B cell (primary cell): ENCODE results near the gene TMEM220. TPM values are rescaled to one million over a fixed set of nuclear protein-coding genes. Genes with fewer than 3 reads are reported as not detected.

Experiments
- ATAC-seq: fragments of 200-7000 bp; cut with Tn5 transposase; one replicate; pipeline ENCODE4 v1.10.0; 2021; ENCODE audit warnings: low read depth, mild to moderate bottlenecking, moderate number of reproducible peaks, moderate library complexity
- CTCF ChIA-PET: fragments of 350-600 bp; sonication (Branson Sonifier 250); formaldehyde crosslinking; loops from one replicate; lab custom pipeline; 2021; ENCODE audit warnings: antibody characterized with exemption, inconsistent platforms; lab: Charles Lee
- POLR2A ChIA-PET: fragments of 350-600 bp; sonication (Branson Sonifier 250); formaldehyde crosslinking; loops from one replicate; lab custom pipeline; 2021; ENCODE audit warnings: antibody characterized with exemption; lab: Charles Lee
- DNase-seq: peaks from one replicate; pipeline ENCODE4 v3.0.0; 2013
- H2AFZ ChIP-seq: 2 replicates; pipeline ENCODE4 v1.6.1; 2012; ENCODE audit warnings: mild to moderate bottlenecking, low read depth, low read length; ENCODE audit not compliant: insufficient read depth, poor library complexity, severe bottlenecking
- H3K27ac ChIP-seq, 2 donors: 1 replicate in 1 of 2; 2 replicates in 1 of 2; pipeline ENCODE4 v1.5.1; 2012 to 2013; ENCODE audit warnings: low read length in 2 of 2, mild to moderate bottlenecking in 2 of 2, moderate library complexity in 1 of 2
- H3K27me3 ChIP-seq, 4 experiments: fragments of 200-600 bp in 1 of 4; sonication (generic) in 1 of 4; replicated peaks in 1 of 4; 1 replicate in 2 of 4; 2 replicates in 2 of 4; pipeline versions ENCODE4 v1.6.1 to v1.7.0; 2013 to 2016; ENCODE audit warnings: low read length in 3 of 4, mild to moderate bottlenecking in 2 of 4, mixed read lengths in 1 of 4, moderate library complexity in 1 of 4; ENCODE audit not compliant: insufficient read depth in 4 of 4, control insufficient read depth in 3 of 4; ENCODE audit errors: control extremely low read depth in 1 of 4
- H3K36me3 ChIP-seq, 2 experiments: replicated peaks in 1 of 2; 1 replicate in 1 of 2; 2 replicates in 1 of 2; pipeline versions ENCODE4 v1.6.1 to v1.7.1; 2013; ENCODE audit warnings: low read length in 1 of 2; ENCODE audit not compliant: insufficient read depth in 2 of 2, control insufficient read depth in 1 of 2; ENCODE audit errors: control extremely low read depth in 1 of 2, extremely low read depth in 1 of 2
- H3K4me1 ChIP-seq, 2 donors: fragments of 200-600 bp in 1 of 2; sonication (generic) in 1 of 2; 1 replicate in 1 of 2; 2 replicates in 1 of 2; pipeline versions ENCODE4 v1.5.1 to v1.6.1; 2013 to 2017; ENCODE audit warnings: low read length in 2 of 2; ENCODE audit not compliant: control insufficient read depth in 2 of 2, insufficient read depth in 2 of 2
- H3K4me2 ChIP-seq: replicated peaks from 2 replicates; pipeline ENCODE3; 2012; ENCODE audit warnings: mild to moderate bottlenecking, low read depth, low read length; ENCODE audit not compliant: poor library complexity, severe bottlenecking
- H3K4me3 ChIP-seq, 5 experiments: fragments of 200-600 bp in 1 of 5; sonication (generic) in 1 of 5; 1 replicate in 3 of 5; 2 replicates in 2 of 5; pipeline versions ENCODE4 v1.5.1 to v1.7.0; 2011 to 2016; ENCODE audit warnings: low read length in 4 of 5, mild to moderate bottlenecking in 4 of 5, low read depth in 2 of 5, control low read depth in 1 of 5, moderate library complexity in 1 of 5; ENCODE audit not compliant: insufficient read depth in 1 of 5; ENCODE audit errors: control extremely low read depth in 1 of 5, extremely low read depth in 1 of 5
- H3K79me2 ChIP-seq: fragments of 200-600 bp; sonication (generic); one replicate; pipeline ENCODE4 v1.6.0; 2016; ENCODE audit warnings: low read length; ENCODE audit not compliant: control insufficient read depth, insufficient read depth
- H3K9ac ChIP-seq: fragments of 200-600 bp; sonication (generic); 2 replicates; pipeline ENCODE4 v1.6.1; 2017; ENCODE audit warnings: mild to moderate bottlenecking, low read length, moderate library complexity
- H3K9me3 ChIP-seq, 3 donors: one replicate each; pipeline versions ENCODE4 v1.6.1 to v1.7.1; 2013; ENCODE audit warnings: low read length in 2 of 3; ENCODE audit not compliant: control insufficient read depth in 2 of 3, insufficient read depth in 1 of 3; ENCODE audit errors: control extremely low read depth in 1 of 3
- H4K20me1 ChIP-seq: 2 replicates; pipeline ENCODE4 v1.6.0; 2012; ENCODE audit warnings: mild to moderate bottlenecking, low read length; ENCODE audit not compliant: insufficient read depth, control insufficient read depth, poor library complexity, severe bottlenecking
- H3K27ac Mint-ChIP-seq: one replicate; pipeline ENCODE4 v1.8.0; 2021; ENCODE audit warnings: mixed read lengths
- H3K27me3 Mint-ChIP-seq: one replicate; pipeline ENCODE4 v1.8.0; 2021; ENCODE audit warnings: mixed read lengths
- H3K4me1 Mint-ChIP-seq: one replicate; pipeline ENCODE4 v1.8.0; 2021; ENCODE audit warnings: mixed read lengths
- H3K4me3 Mint-ChIP-seq: one replicate; pipeline ENCODE4 v1.8.0; 2021; ENCODE audit warnings: mixed read lengths
- H3K9me3 Mint-ChIP-seq: one replicate; pipeline ENCODE4 v1.8.0; 2022; ENCODE audit warnings: mixed read lengths; ENCODE audit not compliant: insufficient read depth
- EZH2 ChIP-seq: IDR thresholded peaks from 2 replicates; pipeline ENCODE4 v1.6.1; 2012; ENCODE audit warnings: borderline replicate concordance, low read depth, mild to moderate bottlenecking, moderate library complexity, low read length; ENCODE audit not compliant: insufficient read depth, poor library complexity, severe bottlenecking
- WGBS: methylation state at CpG from one replicate; pipeline ENCODE4 v1.1.5; 2013; ENCODE audit warnings: missing lambda C conversion rate; ENCODE audit not compliant: insufficient coverage; 5-methylcytosine and 5-hydroxymethylcytosine counted together
- intact Hi-C: fragments of 100-400 bp; cut with micrococcal nuclease; formaldehyde crosslinking; loops from one replicate; pipeline ENCODE4 v1.10.0; 2022
- polyA plus RNA-seq: library from polyadenylated mRNA; depleted of rRNA; stranded (reverse); fragments of >200 nt; gene quantifications from 2 replicates; pipeline ENCODE4 v1.2.3, GENCODE V29; 2012
- total RNA-seq, 2 donors: library from RNA; stranded (reverse); fragments of 120-200 nt in 1 of 2; gene quantifications; 1 replicate in 1 of 2; 2 replicates in 1 of 2; pipeline versions ENCODE4 v1.2.3 to v1.2.4, GENCODE V29; 2013 to 2022
- TF ChIP-seq, protein P1 (sequence below): fragments of 200-600 bp; IDR thresholded peaks from one replicate; pipeline ENCODE4 v1.8.0; 2022; ENCODE audit warnings: antibody characterized with exemption, mild to moderate bottlenecking

Gene TMEM220
- total and polyA plus RNA-seq, 2 donors (not counting 1 experiment from before 2014, with no cell fraction given) = 2.9 to 7.4 TPM

GRCh38 chr17:10702574-10702973, 27.2 kb downstream of the TMEM220 start:
- intact Hi-C loops = no loop called here
- H3K9me3 ChIP-seq = no peaks in the 10 kb centered on the region
- H3K27me3 ChIP-seq = no peaks in the 10 kb centered on the region
- H3K4me3 ChIP-seq = no peak overlapping the region
- H4K20me1 ChIP-seq = no peaks in the 10 kb centered on the region
- ChIA-PET POLR2A (no interaction called here), CTCF (interaction anchor here (0.6 kb wide), 1 partner anchor 241 kb away, joined by 3 read pairs; no protein-coding TSS in a partner anchor)
- DNase-seq (no peak), ATAC-seq (no peak)
- peaks cover 8 to 29% of the 10 kb centered on the region in 2 experiments for H3K36me3 ChIP-seq
- peak overlapping the region; percentile 5 for H3K4me3 Mint-ChIP-seq
- H3K4me1 Mint-ChIP-seq = peaks cover 50% of the 10 kb centered on the region
- no peaks in the 10 kb centered on the region for H3K9me3 Mint-ChIP-seq
- peak overlapping the region; percentile 72 for H3K27ac Mint-ChIP-seq
- H3K4me1 ChIP-seq = peaks cover 26 to 38% of the 10 kb centered on the region in 2 donors
- H3K27me3 Mint-ChIP-seq = no peaks in the 10 kb centered on the region
- peaks cover 84% of the 10 kb centered on the region for H3K79me2 ChIP-seq
- H3K9ac ChIP-seq = no peak overlapping the region
- H3K4me2 ChIP-seq = no peak overlapping the region
- H3K27ac ChIP-seq = peak overlapping the region in 1 of 2 donors; percentile 54
- WGBS = 21% methylated on average over 2 of the region's 2 CpGs
- TF ChIP-seq EZH2 = no peak
- TF ChIP-seq, protein P1, sequence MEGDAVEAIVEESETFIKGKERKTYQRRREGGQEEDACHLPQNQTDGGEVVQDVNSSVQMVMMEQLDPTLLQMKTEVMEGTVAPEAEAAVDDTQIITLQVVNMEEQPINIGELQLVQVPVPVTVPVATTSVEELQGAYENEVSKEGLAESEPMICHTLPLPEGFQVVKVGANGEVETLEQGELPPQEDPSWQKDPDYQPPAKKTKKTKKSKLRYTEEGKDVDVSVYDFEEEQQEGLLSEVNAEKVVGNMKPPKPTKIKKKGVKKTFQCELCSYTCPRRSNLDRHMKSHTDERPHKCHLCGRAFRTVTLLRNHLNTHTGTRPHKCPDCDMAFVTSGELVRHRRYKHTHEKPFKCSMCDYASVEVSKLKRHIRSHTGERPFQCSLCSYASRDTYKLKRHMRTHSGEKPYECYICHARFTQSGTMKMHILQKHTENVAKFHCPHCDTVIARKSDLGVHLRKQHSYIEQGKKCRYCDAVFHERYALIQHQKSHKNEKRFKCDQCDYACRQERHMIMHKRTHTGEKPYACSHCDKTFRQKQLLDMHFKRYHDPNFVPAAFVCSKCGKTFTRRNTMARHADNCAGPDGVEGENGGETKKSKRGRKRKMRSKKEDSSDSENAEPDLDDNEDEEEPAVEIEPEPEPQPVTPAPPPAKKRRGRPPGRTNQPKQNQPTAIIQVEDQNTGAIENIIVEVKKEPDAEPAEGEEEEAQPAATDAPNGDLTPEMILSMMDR = no peak
- H2AFZ ChIP-seq = no peak overlapping the region

- H3K27me3 ChIP-seq = no peaks in the 10 kb centered on the region
- H2AFZ ChIP-seq = peak overlapping the region; percentile 50
- H3K4me1 ChIP-seq = peaks cover 32 to 51% of the 10 kb centered on the region in 2 donors
- H3K9me3 ChIP-seq = no peaks in the 10 kb centered on the region
- Mint-ChIP-seq H3K9me3 (no peaks in the 10 kb centered on the region), H3K4me3 (peak overlapping the region; percentile 79), H3K4me1 (peaks cover 54% of the 10 kb centered on the region), H3K27me3 (no peaks in the 10 kb centered on the region), H3K27ac (peak overlapping the region; percentile 86)
- ChIA-PET POLR2A (no interaction called here), CTCF (interaction anchor here (0.7 to 1.3 kb wide), 3 partner anchors 28 to 145 kb away, joined by 3 to 4 read pairs (median 4); no protein-coding TSS in a partner anchor)
- H3K36me3 ChIP-seq = peaks cover 3 to 9% of the 10 kb centered on the region in 2 experiments
- no peak for TF ChIP-seq EZH2
- TF ChIP-seq, protein P1 = no peak
- intact Hi-C loops = loop anchor here (5.0 kb wide), 1 partner anchor 1297 kb away; the partner anchor contains the start of gene ZNF18
- peak overlapping the region; percentile 38 for H3K9ac ChIP-seq
- no peaks in the 10 kb centered on the region for H4K20me1 ChIP-seq
- H3K79me2 ChIP-seq = peaks cover 91% of the 10 kb centered on the region
- DNase-seq = peak; percentile 38
- ATAC-seq = no peak
- H3K4me2 ChIP-seq = peak overlapping the region; percentile 90
- H3K27ac ChIP-seq = peak overlapping the region; percentile 37 to 78
- H3K4me3 ChIP-seq = peak overlapping the region in 1 of 5 experiments; percentile 46
- no CpG with 5 or more reads among the region's 1 CpG for WGBS
Measured at GRCh38 chr17:10699856-10700255, 30.0 kb downstream of the TMEM220 start.
